ENCODE measurements around the gene ZBTB20.

- TF ChIP-seq CTCF (IDR thresholded peaks at IDR 0.05) (no peak), POLR2A (IDR thresholded peaks at IDR 0.05) (no peak)
These were observed 161.3 kb downstream of the ZBTB20 start for GRCh38 chr3:114985776-114986175.

Measured in right lobe of liver (tissue), 4 donors.